GM18507 (cell line): ENCODE results near the gene ZNF768.
"Not testable (repeated sequence)": the region's sequence is repeated elsewhere in the genome, so short reads cannot be mapped to it uniquely, and the experiment has no call there.

Experiments used
- DNase-seq: peaks from one replicate; pipeline ENCODE4 v3.0.0; 2011; ENCODE audit warnings: low read depth; ENCODE audit not compliant: insufficient read length; ENCODE audit errors: extremely low spot score
- FAIRE-seq: peaks from 2 replicates; lab custom pipeline; 2011; peaks lifted over from hg19 to GRCh38; lab: Jason Lieb, UNC

The ZNF768 gene

DNA sequence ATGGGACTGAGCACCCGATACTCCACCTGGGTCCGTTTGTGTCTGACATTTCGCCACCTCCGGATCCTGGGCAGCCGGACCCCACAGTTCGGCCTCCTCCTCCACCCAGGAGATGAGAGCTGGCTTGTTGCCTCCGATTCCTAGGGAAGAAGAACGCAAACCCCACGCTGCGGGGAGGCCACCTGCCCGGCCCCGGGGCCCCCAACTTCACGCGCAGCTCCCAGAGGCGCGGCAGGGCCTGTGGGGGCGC, 31.3 kb upstream of the ZNF768 start:
- peak; percentile 53 for FAIRE-seq

DNA sequence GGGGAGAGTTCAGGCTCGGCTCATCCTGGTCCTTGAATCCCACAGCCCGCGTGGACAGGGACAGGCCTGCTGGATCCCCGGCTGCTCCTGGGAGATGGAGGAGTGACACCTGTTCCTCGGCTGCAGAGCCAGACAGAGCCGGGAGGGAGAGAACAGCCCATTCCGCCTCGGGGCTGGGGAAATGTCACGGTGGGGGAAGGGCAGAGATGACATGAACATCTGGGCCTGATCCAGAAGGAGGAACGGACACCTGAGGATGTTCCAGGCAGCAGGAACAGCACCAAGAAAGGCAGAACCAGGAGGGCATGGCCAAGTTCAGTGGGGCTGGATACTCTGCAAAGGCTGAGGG, 29.7 kb upstream of the ZNF768 start:
- no peak for DNase-seq
- no peak for FAIRE-seq

More for the DNA sequence above, 31.3 kb upstream of the ZNF768 start:
- DNase-seq, result no peak

DNA sequence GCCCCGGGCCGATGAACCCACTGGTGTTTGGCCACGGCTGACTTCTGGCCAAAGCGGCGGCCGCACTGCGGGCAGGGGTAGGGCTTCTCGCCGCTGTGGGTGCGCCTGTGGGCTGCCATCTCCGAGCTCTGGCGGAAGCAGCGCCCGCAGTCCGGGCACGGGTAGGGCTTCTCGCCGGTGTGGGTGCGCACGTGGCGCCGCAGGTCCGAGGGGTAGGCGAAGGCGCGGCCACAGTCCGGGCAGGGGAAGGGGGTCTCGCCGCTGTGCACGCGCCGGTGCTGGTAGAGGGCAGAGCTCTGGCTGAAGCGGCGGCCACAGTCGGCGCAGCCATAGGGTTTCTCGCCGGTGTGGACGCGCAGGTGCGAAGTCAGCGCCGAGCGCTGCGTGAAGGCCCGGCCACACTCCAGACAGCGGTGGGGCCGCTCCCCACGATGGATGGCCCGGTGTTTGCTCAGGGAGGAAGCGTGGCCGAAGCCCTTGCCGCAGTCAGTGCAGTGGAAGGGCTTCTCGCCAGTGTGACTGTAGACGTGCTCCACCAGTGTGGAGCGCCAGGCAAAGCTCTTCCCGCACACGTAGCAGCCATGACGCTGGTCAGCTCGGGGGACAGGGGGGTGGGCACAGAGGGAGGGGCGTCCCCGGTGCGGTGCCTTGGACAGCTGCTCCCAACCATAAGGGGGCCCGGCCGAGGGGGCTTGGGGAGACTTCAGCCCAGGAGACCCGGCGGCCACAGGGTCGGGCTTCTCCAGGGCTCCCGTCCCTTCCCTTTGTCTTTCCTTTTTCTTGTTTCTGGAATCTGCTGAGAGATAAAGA, 29.2 kb upstream of the ZNF768 start:
- DNase-seq (no peak), FAIRE-seq (no peak)

DNA sequence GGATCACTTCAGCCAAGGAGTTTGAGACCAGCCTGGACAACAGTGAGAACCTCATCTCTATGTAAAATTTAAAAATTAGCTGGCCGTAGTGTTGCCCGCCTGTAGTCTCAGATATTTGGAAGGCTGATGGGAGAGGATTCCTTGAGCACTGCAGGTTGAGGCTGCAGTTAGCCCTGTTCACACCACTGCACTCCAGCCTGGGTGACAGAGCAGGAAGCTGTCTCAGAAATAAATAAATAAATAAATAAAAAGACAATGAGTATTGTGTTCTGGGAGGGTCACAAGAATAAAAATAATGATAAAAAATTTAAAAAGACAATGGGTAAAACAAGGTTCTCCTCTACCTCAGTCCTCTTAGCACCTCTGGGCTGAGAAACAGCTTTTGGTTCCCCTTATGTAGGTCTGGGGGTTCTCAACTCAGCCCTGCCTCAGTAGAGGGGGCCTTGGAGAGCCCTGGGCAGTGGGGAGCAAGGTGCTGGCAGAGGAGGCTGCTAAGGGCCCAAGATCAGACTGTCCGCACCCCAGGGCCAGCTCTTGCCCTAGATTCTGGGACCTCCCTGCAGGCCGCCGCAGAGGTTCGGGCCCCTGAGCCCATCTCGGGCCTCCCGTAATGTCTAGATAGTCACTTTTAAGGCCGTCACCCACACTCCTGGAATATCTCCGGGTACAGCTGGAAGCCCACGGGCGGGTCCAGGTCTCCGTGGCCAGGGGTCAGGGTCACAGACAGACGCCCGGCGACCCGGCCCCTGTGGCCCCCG, 28.4 kb upstream of the ZNF768 start:
- DNase-seq, result no peak
- FAIRE-seq, result no peak

DNA sequence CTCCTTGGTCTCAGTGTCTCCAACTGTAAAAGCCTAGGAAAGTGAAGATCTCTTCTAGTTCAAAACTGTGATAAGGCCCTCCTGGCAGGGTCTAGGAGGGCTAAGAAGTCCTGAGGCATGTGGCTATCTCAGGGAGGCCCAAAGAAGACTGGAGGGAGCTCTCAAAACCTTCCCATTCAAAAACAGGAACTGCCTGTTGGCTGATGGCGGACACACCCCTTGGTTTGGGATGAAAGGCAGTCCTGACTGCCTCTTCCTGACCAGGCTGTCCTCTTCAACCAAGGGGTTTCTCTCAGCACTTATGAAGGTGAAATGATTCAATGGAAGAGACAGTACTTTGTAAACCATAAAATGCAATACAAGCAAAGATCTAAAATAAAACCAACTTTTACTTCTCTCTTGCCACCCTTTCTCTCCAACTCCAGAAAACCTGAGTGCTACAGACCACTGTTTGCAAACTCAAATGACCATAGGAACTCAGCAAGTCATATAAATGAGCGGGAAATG, 27.1 kb upstream of the ZNF768 start:
- FAIRE-seq (no peak), DNase-seq (no peak)

DNA sequence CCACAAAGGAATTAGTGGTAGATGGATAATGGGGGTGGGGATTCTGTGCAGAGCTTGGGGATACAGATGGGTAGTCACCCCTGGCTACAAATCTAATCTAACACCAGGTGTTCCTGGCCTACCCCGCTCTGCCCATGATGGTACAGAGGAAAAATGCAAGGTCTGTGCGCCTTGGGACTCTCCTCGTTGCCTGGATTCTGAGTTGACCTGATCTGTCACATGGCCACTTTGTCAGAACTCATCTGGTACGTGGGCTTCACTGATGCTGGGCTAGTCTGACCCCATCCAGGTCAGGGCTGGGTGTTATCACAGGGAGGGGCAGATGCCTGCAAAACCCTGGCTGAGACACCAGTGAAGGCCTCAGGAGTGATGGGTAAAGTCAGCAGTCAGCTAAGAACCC, 26.6 kb upstream of the ZNF768 start:
- DNase-seq (no peak), FAIRE-seq (no peak)

DNA sequence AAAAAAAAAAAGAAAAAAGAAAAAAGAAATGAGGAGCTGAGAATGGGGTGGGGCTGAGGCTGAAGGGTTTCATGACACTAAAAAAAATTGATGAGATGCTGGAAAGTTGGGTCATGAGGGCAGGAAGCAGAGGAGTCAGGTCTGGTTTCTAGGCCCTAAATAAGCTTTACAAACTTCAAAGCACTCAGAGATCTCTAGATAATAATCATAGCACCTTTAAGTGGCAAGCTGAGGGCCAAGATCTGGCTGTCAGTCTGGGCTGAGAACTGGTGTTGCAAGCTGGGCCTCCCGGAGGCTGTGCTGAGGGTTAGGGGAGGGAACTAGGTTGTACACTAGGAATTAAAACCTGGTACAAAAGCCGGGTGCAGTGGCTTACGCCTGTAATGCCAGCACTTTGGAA, 25.4 kb upstream of the ZNF768 start:
- FAIRE-seq (no peak), DNase-seq (no peak)

DNA sequence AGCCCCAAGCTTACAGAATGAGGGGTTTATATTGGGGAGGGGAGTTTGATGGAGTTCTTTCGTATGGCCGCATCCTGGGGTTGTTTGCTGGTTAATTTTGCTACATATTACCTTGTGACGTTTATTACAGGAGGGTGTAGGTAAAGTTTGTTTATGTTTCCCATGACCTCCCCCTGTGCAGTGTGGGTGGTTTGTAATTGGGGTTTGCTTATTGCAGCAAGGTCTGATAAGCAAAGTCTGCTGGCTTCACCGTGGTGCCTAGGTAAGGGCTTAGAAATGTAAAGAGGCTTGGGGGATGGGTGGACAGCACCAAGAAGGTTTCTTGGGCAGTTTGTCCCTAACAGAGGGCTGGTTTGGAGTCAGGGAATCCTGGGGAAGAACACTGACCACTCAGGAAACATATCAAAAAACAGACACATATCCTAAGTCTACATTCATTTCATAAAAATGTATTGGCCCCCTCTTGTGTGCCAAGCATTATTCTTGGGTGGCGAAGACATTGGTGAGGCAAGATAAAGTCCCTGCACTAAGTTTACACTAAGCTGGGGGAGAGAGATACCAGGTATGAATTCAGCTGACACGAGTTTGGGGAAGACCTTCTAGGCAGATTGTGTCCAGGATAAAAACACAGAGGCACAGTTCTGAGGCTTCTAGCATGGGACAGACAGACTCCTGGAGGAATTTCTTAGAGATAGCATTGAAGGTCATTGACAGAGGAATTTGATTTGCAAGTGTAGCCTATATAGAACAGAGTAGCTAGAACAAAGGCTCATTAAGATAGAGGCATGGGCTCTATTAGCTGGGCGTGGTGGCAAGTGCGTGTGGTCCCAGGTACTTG, 22.3 kb upstream of the ZNF768 start:
- FAIRE-seq (no peak), DNase-seq (no peak)

DNA sequence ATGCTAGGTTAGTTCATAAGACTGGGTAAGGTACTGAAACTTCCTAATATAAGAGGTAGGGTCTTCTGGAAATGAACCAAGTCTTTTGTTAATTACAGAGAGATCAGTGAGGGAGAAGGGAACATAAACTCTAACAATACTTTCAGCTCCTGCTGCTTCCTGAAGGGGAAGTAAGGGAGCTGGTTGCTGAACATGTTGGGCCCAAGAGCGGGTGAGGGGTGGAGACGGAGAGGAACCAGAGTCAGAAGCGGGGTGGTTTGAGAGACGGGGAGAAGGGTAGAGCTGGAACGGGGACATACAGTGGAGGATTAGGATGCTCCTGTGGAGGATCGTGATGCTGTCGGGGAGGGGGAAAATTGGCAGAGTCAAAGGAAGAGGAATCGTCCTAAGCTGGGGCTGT, 19.7 kb upstream of the ZNF768 start:
- DNase-seq, result no peak
- FAIRE-seq, result no peak

DNA sequence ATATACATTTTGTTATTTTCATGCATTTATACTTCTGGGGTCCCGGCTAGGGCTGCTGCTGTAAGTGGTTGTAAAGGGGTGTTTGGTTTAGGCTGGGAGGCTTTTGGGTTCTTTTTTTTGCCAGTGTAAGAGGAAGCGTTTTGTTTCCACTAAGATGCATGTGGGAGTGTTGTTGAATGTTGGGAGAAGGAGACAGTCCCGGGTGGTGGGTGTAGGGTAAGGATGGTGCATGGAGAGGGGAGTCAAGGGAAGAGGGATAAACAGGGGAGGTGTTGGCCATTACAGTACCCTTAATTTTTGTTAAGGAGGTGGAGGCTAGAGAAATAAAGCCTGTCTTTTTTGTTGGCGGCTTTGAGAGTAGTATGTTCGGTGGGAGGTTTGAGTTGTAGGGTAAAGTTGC, 16.7 kb upstream of the ZNF768 start:
- FAIRE-seq (no peak), DNase-seq (no peak)

DNA sequence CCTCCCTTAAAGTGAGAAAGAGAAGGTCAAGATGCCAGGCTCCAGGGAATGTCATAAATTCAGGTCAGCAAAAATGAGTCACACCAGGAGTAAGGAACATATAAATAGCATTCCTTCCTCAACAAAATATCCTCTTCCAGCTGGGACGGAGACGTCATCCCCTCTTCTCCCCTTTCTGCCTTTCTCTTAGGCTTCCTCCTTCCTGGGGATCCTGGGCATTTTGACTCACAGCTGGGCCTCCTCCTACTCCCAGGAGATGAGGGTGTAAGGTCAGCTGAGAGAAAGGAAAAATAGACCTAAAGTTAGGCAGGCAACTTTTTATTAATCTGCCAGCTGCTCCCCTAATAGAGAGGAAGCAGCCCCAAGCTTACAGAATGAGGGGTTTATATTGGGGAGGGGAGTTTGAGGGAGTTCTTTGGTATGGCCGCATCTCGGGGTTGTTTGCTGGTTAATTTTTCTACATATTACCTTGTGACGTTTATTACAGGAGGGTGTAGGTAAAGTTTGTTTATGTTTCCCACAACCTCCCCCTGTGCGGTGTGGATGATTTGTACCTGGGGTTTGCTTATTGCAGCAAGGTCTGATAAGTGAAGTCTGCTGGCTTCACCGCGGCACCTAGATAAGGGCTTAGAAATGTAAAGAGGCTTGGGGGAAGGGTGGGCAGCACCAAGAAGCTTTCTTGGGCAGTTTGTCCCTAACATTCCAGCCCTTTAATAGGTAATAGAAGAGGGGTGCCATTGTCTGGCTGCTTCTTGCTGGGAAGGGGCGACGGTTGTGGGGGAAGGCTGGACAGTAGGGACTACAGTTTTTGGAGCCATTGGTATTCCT, 15.3 kb upstream of the ZNF768 start:
- DNase-seq, result no peak
- FAIRE-seq, result no peak

DNA sequence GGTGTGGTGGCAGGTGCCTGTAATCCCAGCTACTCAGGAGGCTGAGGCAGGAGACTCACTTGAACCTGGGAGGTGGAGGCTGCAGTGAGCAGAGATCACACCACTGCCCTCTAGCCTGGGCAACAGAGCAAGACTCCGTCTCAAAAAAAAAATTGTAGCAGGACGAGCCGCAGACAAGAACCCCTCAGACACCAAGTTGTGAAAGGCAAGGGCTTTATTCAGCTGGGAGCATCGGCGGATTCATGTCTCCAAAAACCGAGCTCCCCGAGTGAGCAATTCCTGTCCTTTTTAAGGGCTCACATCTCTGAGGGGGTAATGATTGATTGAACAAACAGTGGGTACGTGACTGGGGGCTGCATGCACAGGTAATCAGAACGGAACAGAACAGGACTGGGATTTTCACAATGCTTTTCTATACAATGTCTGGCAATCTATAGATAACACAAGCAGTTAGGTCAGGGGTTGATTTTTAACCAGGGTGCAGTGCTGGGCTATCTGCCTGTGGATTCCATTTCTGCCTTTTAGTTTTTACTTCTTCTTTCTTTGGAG, 14.6 kb upstream of the ZNF768 start:
- FAIRE-seq, DNase-seq: not testable (repeated sequence)

DNA sequence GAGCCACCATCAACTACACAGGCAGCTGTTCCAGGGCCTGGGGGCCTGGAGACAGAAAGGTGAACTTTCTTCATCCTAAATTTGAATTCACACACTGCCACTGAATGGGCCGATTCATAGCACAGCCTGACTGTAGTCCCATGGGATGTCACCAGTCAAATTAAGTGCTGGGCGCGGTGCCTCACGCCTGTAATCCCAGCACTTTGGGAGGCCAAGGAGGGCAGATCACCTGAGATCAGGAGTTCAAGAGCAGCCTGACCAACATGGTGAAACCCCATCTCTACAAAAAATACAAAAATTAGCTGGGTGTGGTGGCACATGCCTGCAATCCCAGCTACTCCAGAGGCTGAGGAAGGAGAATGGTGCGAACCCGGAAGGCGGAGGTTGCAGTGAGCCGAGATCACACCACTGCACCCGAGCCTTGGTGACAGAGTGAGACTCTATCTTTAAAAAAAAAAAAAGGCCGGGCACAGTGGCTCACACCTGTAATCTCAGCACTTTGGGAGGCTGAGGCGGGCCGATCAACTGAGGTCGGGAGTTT, 13.7 kb upstream of the ZNF768 start:
- FAIRE-seq, DNase-seq: not testable (repeated sequence)

DNA sequence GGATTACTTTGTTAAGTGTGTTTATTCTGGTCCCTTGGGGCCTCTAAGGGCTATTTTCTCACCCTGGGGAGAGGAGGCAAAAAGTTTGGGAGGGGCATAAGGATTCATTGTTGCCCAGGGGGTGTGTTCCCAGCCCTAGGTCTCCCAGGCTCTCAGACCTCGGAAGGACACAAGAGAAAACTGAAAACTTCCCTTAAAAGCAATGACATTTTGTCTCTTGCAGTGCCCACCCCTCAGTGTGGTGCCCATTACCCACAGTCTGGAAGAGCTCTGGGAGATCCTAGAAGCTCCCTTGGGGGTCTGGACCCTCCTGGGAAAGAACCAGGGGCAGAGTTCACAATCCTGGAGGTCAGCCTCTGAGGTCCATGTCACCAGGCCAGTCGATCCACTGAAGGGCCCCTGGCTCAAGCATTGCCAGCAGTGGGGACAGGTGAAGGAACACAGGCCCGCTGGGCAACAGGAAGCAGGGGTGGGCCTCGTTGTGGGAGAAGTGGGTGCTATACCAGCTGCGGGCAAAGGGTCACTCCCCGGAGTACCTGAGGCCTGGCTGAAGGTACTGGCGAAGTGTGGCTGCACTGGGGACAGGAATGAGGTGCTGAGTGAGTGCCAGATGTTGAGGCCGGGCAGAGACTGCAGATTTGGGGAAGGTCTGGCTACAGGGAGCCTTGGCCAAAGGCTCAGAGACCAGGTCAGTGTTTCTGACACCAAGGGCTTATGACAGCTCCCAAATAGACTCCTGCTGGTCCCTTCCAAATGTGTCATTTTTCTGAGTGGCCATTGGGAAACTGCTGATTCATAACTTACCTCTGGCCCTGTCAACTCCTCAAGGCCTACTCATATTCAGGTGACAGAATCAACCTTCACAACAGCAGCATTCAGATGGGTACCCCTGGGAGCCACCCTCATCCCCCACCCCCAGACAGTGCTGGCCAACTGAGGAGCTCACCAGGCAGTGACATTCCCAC, 12.9 kb upstream of the ZNF768 start:
- FAIRE-seq (no peak), DNase-seq (no peak)

DNA sequence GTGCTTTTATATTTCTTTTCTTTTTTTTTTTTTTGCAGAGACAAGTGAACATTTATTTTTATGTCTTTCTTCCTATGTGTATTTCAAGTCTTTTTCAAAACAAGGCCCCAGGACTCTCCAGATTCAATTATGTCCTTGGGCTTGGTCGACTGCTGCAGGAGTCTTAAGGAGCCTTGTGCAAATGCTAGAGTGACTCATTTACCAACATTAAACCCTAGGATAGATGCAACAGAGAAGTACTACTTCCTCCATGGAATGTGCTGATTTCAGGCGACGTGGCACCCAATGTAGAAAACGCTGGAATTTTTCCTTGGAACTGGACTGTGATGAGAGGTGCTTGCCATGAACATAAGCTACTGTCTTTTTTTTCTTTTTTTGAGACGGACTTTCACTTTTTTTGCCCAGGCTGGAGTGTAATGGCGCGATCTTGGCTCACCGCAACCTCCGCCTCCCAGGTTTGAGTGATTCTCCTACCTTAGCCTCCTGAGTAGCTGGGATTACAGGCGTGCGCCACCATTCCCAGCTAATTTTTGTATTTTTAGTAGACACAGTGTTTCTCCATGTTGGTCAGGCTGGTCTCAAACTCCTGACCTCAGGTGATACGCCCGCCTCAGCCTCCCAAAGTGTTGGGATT, 10.1 kb upstream of the ZNF768 start:
- FAIRE-seq, DNase-seq: not testable (repeated sequence)

DNA sequence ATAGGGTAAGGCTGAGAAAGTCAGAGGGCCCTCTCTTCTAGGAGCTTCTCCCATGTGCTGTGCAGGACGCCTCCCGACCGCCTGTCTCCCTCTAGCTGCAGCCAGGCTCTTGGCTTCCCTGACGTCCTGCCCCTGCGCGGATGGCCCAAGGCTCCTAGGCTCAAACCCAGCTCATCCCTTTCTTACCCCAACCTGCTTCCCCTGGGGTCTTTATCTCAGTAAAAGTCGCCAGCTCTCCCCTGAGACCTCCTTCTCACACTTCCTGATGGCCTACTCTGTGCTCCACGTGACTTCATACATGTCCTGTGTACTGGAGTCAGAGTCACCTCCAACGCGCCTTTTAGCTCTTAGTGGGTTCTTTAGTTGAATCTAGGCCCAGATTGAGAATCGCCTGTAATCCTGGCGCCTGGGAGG, 9.4 kb upstream of the ZNF768 start:
- peak; percentile 53 for FAIRE-seq

DNA sequence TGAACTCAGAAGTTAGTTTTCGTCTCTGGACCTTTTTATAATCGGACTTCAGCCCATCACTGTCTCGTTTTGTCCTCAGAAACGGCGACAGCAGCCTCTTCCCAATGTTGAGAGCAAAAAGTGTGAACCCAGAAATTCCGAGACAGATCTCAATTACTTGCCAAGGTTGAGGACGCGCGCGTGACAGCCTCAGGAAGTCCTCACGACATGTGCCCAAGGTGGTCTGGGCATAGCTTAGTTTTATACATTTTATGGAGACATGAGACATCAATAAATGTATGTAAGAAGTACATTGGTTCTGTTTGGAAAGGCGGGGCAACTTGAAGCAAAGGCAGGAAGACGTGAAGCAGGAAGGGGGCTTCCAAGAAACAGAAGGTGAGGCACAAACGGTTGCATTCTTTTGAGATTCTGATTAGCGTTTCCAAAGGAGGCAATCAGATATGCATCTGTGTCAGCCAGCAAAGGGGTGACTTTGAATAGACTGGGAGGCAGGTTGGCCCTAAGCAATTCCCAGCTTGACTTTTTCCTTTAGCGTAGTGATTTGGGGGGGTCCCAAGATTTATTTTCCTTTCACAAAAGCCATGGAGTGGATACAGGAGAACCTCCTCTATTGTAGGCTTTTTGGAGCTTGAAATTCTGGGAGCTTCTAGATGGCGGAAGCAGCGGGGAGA, 8.9 kb upstream of the ZNF768 start:
- FAIRE-seq (no peak), DNase-seq (no peak)

More for the DNA sequence above, 9.4 kb upstream of the ZNF768 start:
- DNase-seq, result peak; percentile 57
